ENCODE measurements around the gene SLC25A51. TPM values are rescaled to one million over a fixed set of nuclear protein-coding genes. Genes with fewer than 3 reads are reported as not detected.

Gene SLC25A51
- total RNA-seq, 1 experiment from 2014 or later = 12.9 TPM

DNA sequence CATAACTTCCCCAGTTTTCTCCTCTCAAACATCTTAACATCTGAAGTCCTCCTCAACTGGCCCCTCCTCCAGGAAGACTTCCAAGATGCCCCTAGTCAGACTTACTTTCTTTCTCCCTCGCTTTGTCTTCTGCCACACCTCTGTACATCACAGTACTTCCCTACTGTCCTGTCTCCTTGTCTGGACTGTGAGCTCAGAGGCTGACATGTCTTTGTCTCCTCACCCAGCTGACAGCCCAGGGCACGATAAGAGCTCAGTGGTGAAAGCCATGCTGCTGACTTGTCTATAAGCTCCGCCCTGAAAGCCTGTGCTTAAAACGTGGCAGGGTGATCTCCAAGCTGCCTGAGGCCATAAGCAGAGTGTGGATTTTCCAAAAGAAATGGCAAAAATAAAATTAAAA, 33.0 kb upstream of the SLC25A51 start:
- Histone ChIP-seq H2BK120ac (ENCODE audit: low read depth, low read length, poor library complexity, severe bottlenecking) (no peak overlapping the region), H2AFZ (ENCODE audit: low read length) (no peak overlapping the region), H3K79me1 (ENCODE audit: insufficient read depth, low read depth, low read length, poor library complexity, severe bottlenecking) (no peaks in the 10 kb centered on the region), H2BK12ac (ENCODE audit: insufficient read length, low read depth, low read length) (no peak overlapping the region), H3K23me2 (ENCODE audit: insufficient read length, low read depth, low read length, poor library complexity, severe bottlenecking) (no peaks in the 10 kb centered on the region), H3K4me2 (ENCODE audit: insufficient read depth, insufficient read length, low read length) (no peak overlapping the region), H2AK5ac (ENCODE audit: insufficient read length, low read length) (no peak overlapping the region), H3T11ph (ENCODE audit: low read length) (no peak overlapping the region), H3K14ac (ENCODE audit: insufficient read depth, low read length) (no peak overlapping the region), H3K23ac (ENCODE audit: insufficient read length, low read depth, low read length) (no peak overlapping the region), H3K27ac (ENCODE audit: insufficient read length, low read depth, low read length) (no peak overlapping the region), H4K20me1 (ENCODE audit: control insufficient read depth, insufficient read depth, insufficient read length) (no peaks in the 10 kb centered on the region), H3K56ac (ENCODE audit: insufficient read length, low read depth, low read length) (no peak overlapping the region), H3K4me1 (ENCODE audit: insufficient read depth, low read length) (no peaks in the 10 kb centered on the region; the same call in 1 of the 2 replicates), H3K79me2 (ENCODE audit: insufficient read depth, low read length) (no peaks in the 10 kb centered on the region), H2BK20ac (ENCODE audit: low read depth, low read length, poor library complexity, severe bottlenecking) (no peak overlapping the region), H4K8ac (replicated peaks; ENCODE audit: insufficient read length, low read depth, low read length) (no peak overlapping the region), H3K27me3 (ENCODE audit: insufficient read depth, low read length) (no peaks in the 10 kb centered on the region), H2BK15ac (ENCODE audit: low read depth, low read length) (no peak overlapping the region), H3K18ac (ENCODE audit: insufficient read length, low read depth, low read length) (no peak overlapping the region), H3K9me3 (ENCODE audit: control insufficient read depth, low read depth, low read length) (no peaks in the 10 kb centered on the region), H4K91ac (ENCODE audit: insufficient read length, low read depth, low read length) (no peak overlapping the region), H3K9ac (ENCODE audit: extremely low read depth, insufficient read length, low read length) (no peak overlapping the region), H4K5ac (ENCODE audit: insufficient read length, low read depth, low read length) (no peak overlapping the region), H2BK5ac (ENCODE audit: insufficient read length, low read length) (no peak overlapping the region), H3K4ac (ENCODE audit: low read depth, low read length) (no peak overlapping the region)
- H3K9me3 Mint-ChIP-seq = no peaks in the 10 kb centered on the region
- H3K36me3 Mint-ChIP-seq (ENCODE audit: insufficient read depth in 1 of 3, low read depth in 3 of 3) = no peaks in the 10 kb centered on the region; a peak in 1 of 7 replicates
- H3K4me1 Mint-ChIP-seq = peaks cover 13 to 18% of the 10 kb centered on the region in 2 experiments
- no peak overlapping the region for H3K4me3 Mint-ChIP-seq
- no peak for DNase-seq
- no CpG with 5 or more reads among the region's 4 CpGs for WGBS (ENCODE audit: extremely low coverage, insufficient read length, low lambda C conversion rate)
- peak overlapping the region in 1 of 3 experiments; percentile 10; a peak in 1 of 7 replicates for H3K27ac Mint-ChIP-seq
- no peaks in the 10 kb centered on the region for H3K27me3 Mint-ChIP-seq (ENCODE audit: low read depth)
- TF ChIP-seq, protein P1, sequence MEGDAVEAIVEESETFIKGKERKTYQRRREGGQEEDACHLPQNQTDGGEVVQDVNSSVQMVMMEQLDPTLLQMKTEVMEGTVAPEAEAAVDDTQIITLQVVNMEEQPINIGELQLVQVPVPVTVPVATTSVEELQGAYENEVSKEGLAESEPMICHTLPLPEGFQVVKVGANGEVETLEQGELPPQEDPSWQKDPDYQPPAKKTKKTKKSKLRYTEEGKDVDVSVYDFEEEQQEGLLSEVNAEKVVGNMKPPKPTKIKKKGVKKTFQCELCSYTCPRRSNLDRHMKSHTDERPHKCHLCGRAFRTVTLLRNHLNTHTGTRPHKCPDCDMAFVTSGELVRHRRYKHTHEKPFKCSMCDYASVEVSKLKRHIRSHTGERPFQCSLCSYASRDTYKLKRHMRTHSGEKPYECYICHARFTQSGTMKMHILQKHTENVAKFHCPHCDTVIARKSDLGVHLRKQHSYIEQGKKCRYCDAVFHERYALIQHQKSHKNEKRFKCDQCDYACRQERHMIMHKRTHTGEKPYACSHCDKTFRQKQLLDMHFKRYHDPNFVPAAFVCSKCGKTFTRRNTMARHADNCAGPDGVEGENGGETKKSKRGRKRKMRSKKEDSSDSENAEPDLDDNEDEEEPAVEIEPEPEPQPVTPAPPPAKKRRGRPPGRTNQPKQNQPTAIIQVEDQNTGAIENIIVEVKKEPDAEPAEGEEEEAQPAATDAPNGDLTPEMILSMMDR (conservative IDR thresholded peaks at IDR 0.05) = no peak

Measured in H9 (cell line).